ENCODE results near the gene ELAC2.
"Not testable (repeated sequence)": the region's sequence is repeated elsewhere in the genome, so short reads cannot be mapped to it uniquely, and the experiment has no call there.

ELAC2 gene

DNA sequence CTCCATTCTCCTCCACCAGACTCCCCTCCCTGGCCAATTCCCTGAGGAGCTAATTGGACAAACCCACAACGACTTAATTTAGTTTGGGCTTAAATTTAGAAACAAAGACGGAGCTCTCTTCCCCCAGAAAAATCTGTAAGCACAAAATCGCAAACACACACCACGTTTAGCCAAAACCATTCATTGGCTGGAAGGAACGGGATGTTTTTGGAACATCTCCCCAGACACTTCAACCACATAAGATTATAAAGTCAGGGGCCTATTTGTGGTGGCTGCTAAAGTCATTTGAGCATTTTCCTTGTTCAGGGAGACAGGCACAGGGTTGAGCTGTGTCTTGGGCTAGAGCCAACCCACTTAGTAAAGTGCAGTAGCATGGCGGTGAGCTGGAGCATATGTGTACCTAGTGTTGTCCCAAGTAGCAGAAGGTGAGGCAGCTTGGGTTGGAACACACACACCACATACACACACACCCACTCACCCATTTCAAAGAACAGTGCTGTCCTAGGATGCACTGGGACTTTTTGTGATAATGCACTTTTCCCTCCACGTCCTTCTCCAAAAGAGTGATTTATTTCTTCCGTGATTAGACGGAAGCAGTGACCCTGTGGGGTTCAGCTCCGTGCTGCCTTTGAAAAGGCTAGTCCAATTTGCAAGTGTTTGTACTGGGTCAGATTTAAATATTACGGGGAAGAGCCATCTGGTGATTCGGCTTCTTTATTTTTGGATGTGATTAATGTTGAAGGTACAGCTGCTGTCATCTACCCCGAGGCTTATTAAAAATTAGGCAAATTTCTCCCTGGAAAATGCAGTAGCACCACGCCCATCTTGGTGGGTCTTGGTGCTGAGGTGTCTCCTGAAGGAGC, 32.2 kb downstream of the ELAC2 start:
- DNase-seq = no peak

- DNase-seq = no peak
Measured at GRCh38 chr17:12983991-12984884, 33.6 kb downstream of the ELAC2 start.

- DNase-seq = no peak
Measured at GRCh38 chr17:12982224-12982623, 35.6 kb downstream of the ELAC2 start.

- no peak for DNase-seq
Measured at GRCh38 chr17:12979826-12980500, 37.9 kb downstream of the ELAC2 start.

DNA sequence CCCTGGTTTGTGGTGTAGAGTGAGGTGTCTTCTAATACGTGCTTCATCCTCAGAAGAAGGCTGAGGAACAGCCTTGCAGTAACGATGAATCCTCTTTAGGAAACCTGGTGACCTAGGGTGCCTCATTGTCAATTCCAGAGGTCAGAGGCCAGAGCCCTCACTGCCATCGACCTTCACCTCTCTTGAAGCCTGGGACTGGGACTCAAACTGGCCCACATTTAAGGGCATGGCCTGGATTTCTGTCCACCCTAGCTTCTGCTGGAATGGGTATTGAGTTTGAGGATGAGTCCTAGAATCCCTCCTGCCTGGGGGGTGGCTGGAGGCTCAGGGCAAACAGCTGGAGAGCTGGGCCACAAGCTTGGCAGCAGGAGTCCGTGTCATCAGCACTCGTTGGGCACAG, 38.6 kb downstream of the ELAC2 start:
- DNase-seq = no peak

GRCh38 chr17:12978787-12979186, 39.0 kb downstream of the ELAC2 start:
- not testable (repeated sequence) for DNase-seq

GRCh38 chr17:12977008-12977751, 40.6 kb downstream of the ELAC2 start:
- no peak for DNase-seq

DNA sequence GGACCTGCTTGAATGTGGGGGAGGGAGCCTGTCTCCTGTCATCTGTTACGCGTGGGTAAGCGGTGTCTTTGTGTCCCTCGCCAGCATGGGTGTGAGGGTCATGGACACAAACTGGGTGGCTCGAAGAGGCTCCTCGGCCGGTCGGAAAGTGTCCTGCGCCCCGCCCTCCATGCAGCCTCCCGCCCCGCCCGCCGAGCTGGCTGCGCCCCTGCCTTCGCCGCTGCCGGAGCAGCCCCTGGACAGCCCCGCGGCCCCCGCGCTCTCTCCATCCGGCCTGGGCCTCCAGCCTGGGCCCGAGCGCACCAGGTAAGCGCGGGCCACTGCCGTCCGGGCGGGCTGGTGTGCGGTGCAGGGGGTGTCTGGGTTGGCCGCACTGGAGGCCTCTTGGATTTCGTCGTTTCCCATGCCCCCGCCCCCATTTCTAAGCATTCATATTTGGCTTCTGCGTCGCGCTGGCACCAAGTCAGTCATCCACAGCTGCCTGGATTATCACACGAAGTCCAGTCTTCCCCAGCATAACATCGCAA, 43.8 kb downstream of the ELAC2 start:
- no peak for DNase-seq

GRCh38 chr17:12973496-12974004, 44.3 kb downstream of the ELAC2 start:
- no peak for DNase-seq

DNA sequence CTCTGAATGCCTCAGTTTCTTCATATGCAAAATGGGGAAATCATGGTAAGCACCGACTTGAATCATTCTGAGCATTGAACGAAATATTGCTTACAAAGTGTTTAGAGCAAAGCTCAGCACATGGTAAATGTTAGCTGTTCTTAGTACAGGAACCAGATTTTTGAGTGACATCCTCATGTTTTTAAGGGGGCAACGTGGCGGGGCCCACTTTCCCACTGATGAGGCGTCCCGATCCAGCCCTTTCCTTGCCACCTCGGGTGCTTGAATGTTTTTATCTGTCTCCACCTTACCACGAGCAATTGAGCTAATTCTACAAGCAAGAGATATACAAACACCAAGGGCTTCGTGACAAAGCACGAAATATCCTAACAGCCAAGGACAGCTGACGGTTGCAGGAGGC, 49.9 kb downstream of the ELAC2 start:
- no peak for DNase-seq

- DNase-seq = no peak
Measured at GRCh38 chr17:12966413-12966812, 51.4 kb downstream of the ELAC2 start.

DNA sequence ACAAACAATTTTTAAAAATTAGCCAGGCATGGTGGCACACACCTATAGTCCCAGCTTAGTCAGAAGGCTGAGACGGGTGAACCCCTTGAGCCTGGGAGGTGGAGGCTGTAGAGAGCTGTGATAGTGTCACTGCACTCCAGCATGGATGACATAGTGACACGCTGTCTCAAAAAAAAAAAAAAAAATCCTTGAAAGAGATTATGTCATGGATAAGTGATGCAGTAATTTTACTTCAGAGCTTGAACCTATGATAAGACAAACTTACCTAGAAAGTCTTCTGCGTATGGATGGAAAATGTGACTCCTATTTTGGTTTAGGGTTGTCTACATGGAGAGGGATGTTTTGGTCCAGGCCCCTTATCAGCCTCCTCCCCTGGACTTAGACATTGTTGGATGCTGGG, 51.8 kb downstream of the ELAC2 start:
- DNase-seq = no peak

DNA sequence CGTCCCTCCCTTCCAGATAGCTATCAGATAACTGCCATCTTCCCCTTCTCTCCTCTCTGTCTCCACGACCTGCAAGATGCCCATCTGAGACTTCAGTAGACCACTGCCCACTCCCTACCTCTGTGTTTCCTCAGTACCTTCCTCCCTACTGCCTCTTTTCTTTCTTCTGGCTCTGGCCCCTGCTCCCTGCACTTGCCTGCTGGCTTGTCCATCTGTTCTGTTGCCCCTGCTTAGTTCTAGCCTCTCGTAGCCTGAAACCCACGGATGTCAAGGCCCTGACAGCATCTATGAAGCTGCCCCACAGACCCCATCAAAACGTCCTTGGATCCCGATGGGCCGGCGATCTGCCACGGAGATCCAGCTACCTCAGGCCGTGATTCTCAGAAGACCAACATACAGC, 53.0 kb downstream of the ELAC2 start:
- no peak for DNase-seq

DNA sequence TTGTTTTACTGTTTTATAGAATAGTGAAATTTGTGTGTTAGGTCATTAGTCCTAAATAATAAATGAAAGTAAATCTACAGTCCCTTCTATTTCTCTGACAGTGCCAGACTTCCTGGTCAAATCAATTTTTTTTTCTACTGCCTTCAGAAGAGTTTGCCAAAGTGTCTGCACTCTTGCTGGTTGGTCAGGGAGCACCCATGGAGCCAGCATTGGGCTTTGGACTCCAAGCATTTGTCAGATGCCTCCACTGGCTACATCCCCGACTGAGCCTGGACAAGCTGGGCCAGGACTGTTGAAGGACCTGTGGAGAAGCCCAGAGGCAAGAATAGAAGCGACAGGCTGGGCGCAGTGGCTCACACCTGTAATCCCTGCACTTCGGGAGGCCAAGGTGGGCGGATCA, 53.7 kb downstream of the ELAC2 start:
- no peak for DNase-seq

- no peak for DNase-seq
Measured at GRCh38 chr17:12963505-12963904, 54.3 kb downstream of the ELAC2 start.

DNA sequence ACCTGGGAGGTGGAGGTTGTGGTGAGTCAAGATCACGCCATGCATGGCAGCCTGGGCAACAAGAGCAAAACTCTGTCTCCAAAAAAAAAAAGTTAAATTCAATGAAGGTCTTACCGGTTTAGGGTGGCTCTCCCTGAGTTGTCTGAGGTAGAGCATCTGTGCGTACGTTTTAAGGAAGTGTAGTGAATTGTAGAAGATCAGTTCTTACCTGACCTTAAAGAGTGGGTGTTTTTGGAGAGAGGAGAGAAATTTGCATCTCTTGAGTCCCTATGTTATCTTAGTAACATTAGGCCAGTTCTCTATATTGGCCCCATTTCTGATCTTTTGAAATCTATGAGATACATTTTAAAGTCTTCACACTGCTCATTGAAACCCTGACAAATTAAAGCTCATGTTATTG, 56.2 kb downstream of the ELAC2 start:
- no peak for DNase-seq

- DNase-seq = no peak
Measured at GRCh38 chr17:12959441-12959840, 58.4 kb downstream of the ELAC2 start.

- no peak for DNase-seq
Measured at GRCh38 chr17:12958786-12959185, 59.0 kb downstream of the ELAC2 start.

DNA sequence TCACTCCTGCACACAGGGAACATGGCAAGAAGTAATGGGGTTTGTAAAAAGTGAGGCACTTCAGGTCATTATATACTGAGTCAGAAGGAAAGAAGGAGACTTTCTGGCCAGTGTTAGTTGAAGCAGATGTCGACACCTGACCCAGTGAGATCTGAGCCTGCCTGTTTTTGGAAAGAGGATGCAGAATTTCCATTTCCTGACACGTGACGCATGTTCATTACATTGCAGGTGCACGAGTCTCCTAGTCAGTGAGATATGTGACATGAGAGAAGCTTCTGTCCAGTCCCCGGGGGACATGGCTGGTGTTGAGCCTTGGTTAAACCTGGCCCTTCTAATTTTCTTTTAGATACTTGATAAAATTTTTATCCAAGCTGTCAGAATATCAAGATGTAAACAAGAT, 62.3 kb downstream of the ELAC2 start:
- DNase-seq = no peak

DNA sequence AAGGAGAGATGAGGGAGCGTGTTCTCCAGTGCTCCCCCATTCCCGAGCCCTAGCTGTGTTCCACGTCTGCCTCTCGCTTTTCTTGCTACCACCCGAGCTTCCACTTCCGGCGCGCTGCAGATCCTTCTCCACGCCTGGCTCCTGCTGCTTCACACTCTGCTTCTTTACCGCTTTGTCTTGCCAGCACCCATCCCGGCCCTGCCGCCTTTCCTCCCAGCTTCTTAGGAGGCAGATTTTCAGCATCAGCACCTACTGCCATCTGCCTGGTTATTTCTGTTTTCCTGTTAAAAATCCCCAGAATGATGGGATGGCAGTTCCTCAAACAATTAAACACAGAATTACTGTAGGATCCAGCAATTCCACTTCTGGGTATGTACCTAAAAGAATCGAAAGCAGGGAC, 64.7 kb downstream of the ELAC2 start:
- DNase-seq = no peak

GRCh38 chr17:12952012-12952411, 65.8 kb downstream of the ELAC2 start:
- no peak for DNase-seq

DNA sequence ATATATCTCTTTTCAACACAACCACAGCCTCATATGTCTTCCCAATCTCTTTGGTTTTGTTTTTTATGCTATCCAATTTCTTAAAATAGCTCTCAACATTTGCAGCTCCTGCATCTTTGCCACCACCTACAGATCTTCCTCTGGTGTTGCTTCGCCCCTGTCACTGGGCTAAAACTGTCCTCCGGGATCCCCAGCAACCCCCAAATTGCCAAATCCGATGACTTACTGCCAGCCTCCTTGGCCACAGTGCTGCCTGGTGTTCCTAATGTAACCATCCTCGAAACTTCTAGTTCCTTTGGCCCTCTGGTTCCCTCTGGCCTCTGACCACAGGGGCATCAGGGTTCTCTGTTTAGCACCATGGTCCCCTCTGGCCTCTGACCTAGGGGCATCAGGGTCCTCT, 70.8 kb downstream of the ELAC2 start:
- DNase-seq = no peak

All from NCI-H1092 (cell line).